DND-41 (cell line): Measurements from ENCODE around the gene BRINP3.

Experiments
- ATAC-seq: fragments of 200-7000 bp; cut with Tn5 transposase; 3 replicates; pipeline ENCODE4 v1.9.1; 2021; ENCODE audit warnings: low read depth; ENCODE audit not compliant: insufficient read depth
- DNase-seq: peaks from one replicate; pipeline ENCODE4 v3.0.0-alpha.2; 2020
- H2AFZ ChIP-seq: 2 replicates; pipeline ENCODE4 v1.6.0; 2012; ENCODE audit warnings: low read depth, low read length
- H3K27ac ChIP-seq: 2 replicates; pipeline ENCODE4 v1.5.1; 2012; ENCODE audit warnings: low read length, inconsistent platforms
- H3K27me3 ChIP-seq: fragments of 200-600 bp; sonication (generic); 2 replicates; pipeline ENCODE4 v1.6.0; 2012; ENCODE audit warnings: low read length, mild to moderate bottlenecking, inconsistent platforms; ENCODE audit not compliant: insufficient read depth, poor library complexity
- H3K36me3 ChIP-seq: 2 replicates; pipeline ENCODE4 v1.5.1; 2012; ENCODE audit warnings: low read length, inconsistent platforms; ENCODE audit not compliant: insufficient read depth
- H3K4me1 ChIP-seq: 2 replicates; pipeline ENCODE4 v1.5.1; 2012; ENCODE audit warnings: mild to moderate bottlenecking, low read length; ENCODE audit not compliant: insufficient read depth
- H3K4me2 ChIP-seq: 2 replicates; pipeline ENCODE4 v1.6.0; 2012; ENCODE audit warnings: mild to moderate bottlenecking, moderate library complexity, low read length, inconsistent platforms; ENCODE audit not compliant: insufficient read depth
- H3K4me3 ChIP-seq, 2 experiments: fragments of 200-600 bp in 1 of 2; shearing (Covaris generic) in 1 of 2; 2 replicates each; pipeline ENCODE4 v1.5.1; 2012 to 2016; ENCODE audit warnings: inconsistent platforms in 2 of 2, low read length in 2 of 2, mild to moderate bottlenecking in 2 of 2, low read depth in 1 of 2, moderate library complexity in 1 of 2
- H3K79me2 ChIP-seq: 2 replicates; pipeline ENCODE4 v1.6.0; 2012; ENCODE audit warnings: low read length, inconsistent platforms; ENCODE audit not compliant: insufficient read depth
- H3K9ac ChIP-seq: 2 replicates; pipeline ENCODE4 v1.6.0; 2012; ENCODE audit warnings: low read depth, mild to moderate bottlenecking, inconsistent platforms, low read length, moderate library complexity
- H3K9me3 ChIP-seq: 2 replicates; pipeline ENCODE4 v1.5.1; 2012; ENCODE audit warnings: low read length, moderate library complexity, mild to moderate bottlenecking, inconsistent platforms; ENCODE audit not compliant: insufficient read depth, severe bottlenecking
- H4K20me1 ChIP-seq: 2 replicates; pipeline ENCODE4 v1.6.0; 2012; ENCODE audit warnings: low read length; ENCODE audit not compliant: insufficient read depth
- EZH2 ChIP-seq: IDR thresholded peaks from 3 replicates; pipeline ENCODE4 v1.6.1; 2012; ENCODE audit warnings: borderline replicate concordance, low read depth, mild to moderate bottlenecking, moderate library complexity, low read length, inconsistent platforms; ENCODE audit not compliant: severe bottlenecking
- TF ChIP-seq, protein P1 (sequence below): IDR thresholded peaks from 2 replicates; pipeline ENCODE4 v1.5.1; 2012; ENCODE audit warnings: borderline replicate concordance, low read length, moderate library complexity, mild to moderate bottlenecking; ENCODE audit not compliant: poor library complexity, severe bottlenecking; ENCODE audit errors: extremely low read depth

BRINP3 gene

DNA sequence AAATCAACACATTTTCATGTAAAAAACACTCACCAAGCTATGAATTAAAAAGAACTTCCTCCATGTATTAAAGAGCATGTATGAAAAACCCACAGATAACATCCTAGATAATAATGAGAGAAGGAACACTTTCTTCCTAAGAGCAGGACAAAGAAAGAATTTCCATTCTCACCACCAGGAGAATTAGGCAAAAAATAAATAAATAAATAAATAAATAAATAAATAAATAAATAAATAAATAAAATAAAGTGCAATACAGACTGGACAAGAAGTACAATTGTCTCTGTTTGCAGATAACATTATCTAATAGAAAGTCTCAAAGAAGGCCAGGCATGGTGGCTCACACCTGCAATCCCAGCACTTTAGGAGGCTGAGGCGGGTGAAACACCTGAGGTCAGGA is 218.2 kb downstream of the BRINP3 start:
- Histone ChIP-seq H2AFZ (no peak overlapping the region), H3K4me1 (no peaks in the 10 kb centered on the region), H3K9ac (no peak overlapping the region), H3K9me3 (no peaks in the 10 kb centered on the region), H3K36me3 (no peaks in the 10 kb centered on the region), H3K4me2 (no peak overlapping the region), H3K79me2 (no peaks in the 10 kb centered on the region), H4K20me1 (no peaks in the 10 kb centered on the region), H3K27me3 (no peaks in the 10 kb centered on the region), H3K4me3 (no peak overlapping the region), H3K27ac (no peak overlapping the region)
- no peak for TF ChIP-seq EZH2
- TF ChIP-seq, protein P1, sequence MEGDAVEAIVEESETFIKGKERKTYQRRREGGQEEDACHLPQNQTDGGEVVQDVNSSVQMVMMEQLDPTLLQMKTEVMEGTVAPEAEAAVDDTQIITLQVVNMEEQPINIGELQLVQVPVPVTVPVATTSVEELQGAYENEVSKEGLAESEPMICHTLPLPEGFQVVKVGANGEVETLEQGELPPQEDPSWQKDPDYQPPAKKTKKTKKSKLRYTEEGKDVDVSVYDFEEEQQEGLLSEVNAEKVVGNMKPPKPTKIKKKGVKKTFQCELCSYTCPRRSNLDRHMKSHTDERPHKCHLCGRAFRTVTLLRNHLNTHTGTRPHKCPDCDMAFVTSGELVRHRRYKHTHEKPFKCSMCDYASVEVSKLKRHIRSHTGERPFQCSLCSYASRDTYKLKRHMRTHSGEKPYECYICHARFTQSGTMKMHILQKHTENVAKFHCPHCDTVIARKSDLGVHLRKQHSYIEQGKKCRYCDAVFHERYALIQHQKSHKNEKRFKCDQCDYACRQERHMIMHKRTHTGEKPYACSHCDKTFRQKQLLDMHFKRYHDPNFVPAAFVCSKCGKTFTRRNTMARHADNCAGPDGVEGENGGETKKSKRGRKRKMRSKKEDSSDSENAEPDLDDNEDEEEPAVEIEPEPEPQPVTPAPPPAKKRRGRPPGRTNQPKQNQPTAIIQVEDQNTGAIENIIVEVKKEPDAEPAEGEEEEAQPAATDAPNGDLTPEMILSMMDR, result no peak
- no peak for ATAC-seq
- no peak for DNase-seq

DNA sequence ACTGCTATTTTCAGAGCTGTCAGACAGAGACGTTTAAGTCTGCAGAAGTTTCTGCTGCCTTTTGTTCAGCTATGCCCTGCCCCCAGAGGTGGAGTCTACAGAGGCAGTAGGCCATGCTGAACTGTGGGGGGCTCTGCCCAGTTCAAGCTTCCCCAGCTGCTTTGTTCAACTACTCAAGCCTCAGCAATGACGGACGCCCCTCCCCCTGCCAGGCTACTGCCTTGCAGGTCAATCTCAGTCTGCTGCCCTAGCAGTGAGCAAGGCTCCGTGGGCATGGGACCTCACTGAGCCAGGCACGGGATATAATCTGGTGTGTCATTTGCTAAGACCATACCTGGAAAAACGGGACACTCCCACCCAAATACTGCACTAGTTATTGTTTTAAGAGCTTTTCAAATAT is 219.7 kb downstream of the BRINP3 start:
- Histone ChIP-seq H3K4me1 (no peaks in the 10 kb centered on the region), H3K4me2 (no peak overlapping the region), H4K20me1 (no peaks in the 10 kb centered on the region), H3K4me3 (no peak overlapping the region), H3K79me2 (no peaks in the 10 kb centered on the region), H3K9me3 (no peaks in the 10 kb centered on the region), H3K27me3 (no peaks in the 10 kb centered on the region), H3K27ac (no peak overlapping the region), H3K36me3 (no peaks in the 10 kb centered on the region), H3K9ac (no peak overlapping the region), H2AFZ (no peak overlapping the region)
- TF ChIP-seq EZH2, result no peak
- TF ChIP-seq, protein P1, result no peak
- no peak for ATAC-seq
- DNase-seq, result no peak

DNA sequence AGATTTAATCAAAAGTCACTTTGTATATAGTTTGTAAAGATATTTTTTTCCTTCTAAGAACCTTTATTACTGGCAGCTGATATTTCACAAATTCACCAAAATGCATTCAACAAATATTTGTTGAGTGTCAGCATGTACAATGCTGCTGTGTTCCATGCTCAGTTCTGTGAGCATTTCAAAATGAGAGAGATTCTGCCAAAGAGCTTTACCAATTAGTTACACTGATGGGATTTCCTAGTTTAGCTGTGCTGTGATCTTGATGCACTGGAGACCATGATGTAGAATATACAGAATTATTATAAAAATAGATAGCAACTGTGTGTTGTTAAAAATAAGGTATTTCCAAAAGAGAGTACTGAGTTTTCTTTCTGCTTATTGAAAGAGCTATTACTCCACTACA is 225.6 kb downstream of the BRINP3 start:
- no peaks in the 10 kb centered on the region for H3K9me3 ChIP-seq
- no peak overlapping the region for H3K4me3 ChIP-seq
- no peak for DNase-seq
- H3K4me1 ChIP-seq, result no peaks in the 10 kb centered on the region
- no peaks in the 10 kb centered on the region for H3K36me3 ChIP-seq
- H3K27me3 ChIP-seq, result no peaks in the 10 kb centered on the region
- H3K4me2 ChIP-seq, result no peak overlapping the region
- H2AFZ ChIP-seq, result no peak overlapping the region
- H4K20me1 ChIP-seq, result no peaks in the 10 kb centered on the region
- no peak for ATAC-seq
- no peaks in the 10 kb centered on the region for H3K79me2 ChIP-seq
- H3K9ac ChIP-seq, result no peak overlapping the region
- H3K27ac ChIP-seq, result no peak overlapping the region
- TF ChIP-seq, protein P1, result no peak
- no peak for TF ChIP-seq EZH2

DNA sequence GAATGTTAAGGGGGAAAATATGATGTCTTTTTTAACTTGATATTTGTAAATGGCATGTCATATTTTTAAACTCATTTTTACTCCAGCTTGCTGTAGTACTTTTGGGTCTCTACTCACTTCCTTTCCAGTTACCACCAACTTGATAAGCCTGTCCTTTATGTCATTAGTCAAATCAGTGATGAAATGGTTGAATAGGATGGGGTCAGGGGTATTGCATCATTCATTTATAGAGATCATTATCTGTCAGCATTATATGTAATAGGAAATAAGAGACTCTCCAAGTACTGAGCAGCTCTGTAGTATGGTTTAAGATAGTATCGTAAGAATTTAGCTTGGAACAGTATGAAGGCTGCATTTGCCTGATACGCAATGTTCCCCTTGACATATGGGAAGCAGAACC is 227.3 kb downstream of the BRINP3 start:
- Histone ChIP-seq H2AFZ (no peak overlapping the region), H3K4me2 (no peak overlapping the region), H4K20me1 (no peaks in the 10 kb centered on the region), H3K4me3 (no peak overlapping the region), H3K4me1 (no peaks in the 10 kb centered on the region), H3K27ac (no peak overlapping the region), H3K79me2 (no peaks in the 10 kb centered on the region), H3K9me3 (no peaks in the 10 kb centered on the region), H3K9ac (no peak overlapping the region), H3K27me3 (no peaks in the 10 kb centered on the region), H3K36me3 (no peaks in the 10 kb centered on the region)
- DNase-seq (no peak), ATAC-seq (no peak)
- TF ChIP-seq EZH2, result no peak
- TF ChIP-seq, protein P1, result no peak
